GM18526 (cell line): ENCODE data around the gene DNAJB13.

Experiments
- POLR2A ChIP-seq: IDR thresholded peaks from 3 replicates; pipeline ENCODE4 v1.6.1; 2011; ENCODE audit not compliant: insufficient read length; ENCODE audit errors: extremely low read depth

DNAJB13 gene, protein sequence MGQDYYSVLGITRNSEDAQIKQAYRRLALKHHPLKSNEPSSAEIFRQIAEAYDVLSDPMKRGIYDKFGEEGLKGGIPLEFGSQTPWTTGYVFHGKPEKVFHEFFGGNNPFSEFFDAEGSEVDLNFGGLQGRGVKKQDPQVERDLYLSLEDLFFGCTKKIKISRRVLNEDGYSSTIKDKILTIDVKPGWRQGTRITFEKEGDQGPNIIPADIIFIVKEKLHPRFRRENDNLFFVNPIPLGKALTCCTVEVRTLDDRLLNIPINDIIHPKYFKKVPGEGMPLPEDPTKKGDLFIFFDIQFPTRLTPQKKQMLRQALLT

GRCh38 chr11:73950869-73951710 is at the start of gene DNAJB13:
TSS of gene DNAJB13 (plus strand) at chr11:73951026. CDS start at chr11:73951070, 44 bp downstream.
- TF ChIP-seq POLR2A = no peak

DNA sequence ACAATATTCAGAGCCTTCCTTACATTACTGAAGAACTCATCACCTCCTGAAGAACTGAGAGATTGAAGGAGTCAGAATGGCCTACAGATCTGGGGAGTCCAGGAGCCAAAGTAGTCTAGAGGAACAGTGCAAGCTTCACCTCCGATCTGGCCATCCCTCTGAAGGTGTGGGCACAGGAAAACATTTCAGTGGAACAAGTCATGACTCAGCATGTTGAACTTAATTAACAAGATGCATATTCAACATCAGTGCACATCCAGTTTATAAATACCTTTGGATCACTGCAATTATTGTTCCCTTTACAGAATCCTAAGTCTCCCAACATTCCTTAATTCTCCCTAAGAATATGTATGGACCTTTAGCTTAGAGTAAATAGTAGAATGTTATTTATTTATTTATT is 48.5 kb upstream of the DNAJB13 start:
- TF ChIP-seq POLR2A = no peak

DNA sequence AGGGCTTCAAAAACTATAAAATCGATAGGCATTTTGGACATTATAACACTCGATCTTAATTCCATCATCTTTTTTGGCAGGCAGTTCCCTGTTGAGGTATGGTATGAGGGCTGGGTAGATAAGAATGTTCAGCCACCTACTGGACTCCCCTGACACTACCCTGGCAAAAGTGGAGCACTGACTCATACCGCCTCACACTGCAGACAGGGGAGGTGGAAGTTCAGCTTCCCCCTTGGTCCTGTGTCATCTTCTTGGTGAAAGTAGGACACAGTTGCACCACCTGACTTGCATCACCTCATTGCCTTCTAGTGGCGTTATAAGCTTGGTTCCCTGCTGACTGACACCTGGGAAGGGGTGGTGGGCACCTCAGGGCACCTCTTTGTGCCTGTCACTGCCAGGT is 43.6 kb upstream of the DNAJB13 start:
- no peak for TF ChIP-seq POLR2A

DNA sequence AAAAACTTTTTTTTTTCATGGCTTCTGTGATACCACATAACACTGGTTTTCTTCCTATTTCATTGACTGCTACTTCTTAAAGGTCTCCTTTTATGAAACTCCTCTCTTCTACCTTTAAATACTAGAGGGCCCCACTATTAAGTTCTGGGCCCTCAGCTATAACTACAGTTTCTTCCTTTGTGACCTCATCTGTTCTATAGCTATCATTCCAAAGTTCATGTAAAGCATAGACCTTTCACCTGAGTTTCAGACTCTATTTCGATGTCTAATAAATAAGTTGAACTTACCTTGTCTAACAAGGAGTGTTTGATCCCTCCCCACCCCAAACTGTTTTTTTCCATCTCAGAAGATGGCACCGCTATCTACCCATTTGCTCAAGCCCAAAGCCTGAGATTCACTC is 38.8 kb upstream of the DNAJB13 start:
- no peak for TF ChIP-seq POLR2A

DNA sequence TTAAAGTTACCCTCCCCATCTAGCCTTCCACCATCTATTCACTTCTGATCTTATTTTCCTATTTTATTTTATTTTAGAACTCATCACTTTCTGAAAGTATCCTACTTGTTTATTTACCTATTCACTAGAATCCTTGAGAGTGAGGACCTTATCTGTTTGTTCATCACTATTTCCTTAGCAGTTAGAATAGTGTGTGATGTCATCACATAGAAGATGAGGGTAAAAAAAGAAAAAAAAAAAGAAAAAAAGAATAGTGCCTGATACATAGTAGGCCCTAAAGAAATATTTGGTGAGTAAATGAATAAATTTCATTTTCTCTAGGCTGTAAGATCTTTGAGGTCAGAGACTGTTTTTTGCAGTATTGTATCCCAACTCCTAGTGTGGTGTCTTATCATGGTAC is 37.4 kb upstream of the DNAJB13 start:
- no peak for TF ChIP-seq POLR2A

- TF ChIP-seq POLR2A = no peak
Observed at GRCh38 chr11:73914284-73914683, 36.5 kb upstream of the DNAJB13 start.

DNA sequence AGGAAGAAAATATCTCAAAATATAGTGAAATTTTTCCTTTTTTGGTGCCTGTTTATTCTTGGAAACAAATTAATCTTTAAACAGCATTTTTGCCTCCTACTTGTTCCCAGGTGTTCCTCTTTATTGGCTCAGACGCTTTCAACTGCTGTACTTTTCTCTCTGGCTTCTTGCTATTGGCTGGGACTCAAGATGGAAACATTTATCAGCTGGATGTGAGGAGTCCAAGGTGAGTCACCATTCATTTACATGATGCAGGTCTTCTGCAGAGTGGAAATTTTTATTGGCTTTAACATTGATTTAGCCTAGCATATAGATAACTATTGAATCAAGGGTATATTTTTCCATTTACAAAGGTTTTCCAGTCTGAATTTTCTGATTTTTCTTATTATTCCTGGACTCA is 34.4 kb upstream of the DNAJB13 start:
- TF ChIP-seq POLR2A = no peak

DNA sequence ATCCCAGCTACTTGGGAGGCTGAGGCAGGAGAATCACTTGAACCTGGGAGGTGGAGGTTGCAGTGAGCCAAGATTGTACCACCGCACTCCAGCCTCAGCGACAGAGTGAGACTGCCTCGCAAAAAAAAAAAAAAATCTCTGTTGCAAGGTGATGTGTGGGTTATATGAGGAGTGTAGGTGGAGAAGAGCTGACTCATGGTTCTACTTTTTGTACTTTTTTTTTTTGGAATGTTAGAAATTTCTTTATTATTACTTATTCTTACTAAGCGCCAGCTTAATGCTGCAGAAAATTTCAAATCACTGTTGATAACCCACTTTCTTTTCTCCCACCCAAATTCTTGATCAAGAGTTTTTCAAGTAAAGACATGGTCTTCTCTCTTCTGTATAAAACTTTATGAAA is 29.6 kb upstream of the DNAJB13 start:
- no peak for TF ChIP-seq POLR2A

- TF ChIP-seq POLR2A = no peak
Observed at GRCh38 chr11:73929388-73929787, 21.4 kb upstream of the DNAJB13 start.

DNA sequence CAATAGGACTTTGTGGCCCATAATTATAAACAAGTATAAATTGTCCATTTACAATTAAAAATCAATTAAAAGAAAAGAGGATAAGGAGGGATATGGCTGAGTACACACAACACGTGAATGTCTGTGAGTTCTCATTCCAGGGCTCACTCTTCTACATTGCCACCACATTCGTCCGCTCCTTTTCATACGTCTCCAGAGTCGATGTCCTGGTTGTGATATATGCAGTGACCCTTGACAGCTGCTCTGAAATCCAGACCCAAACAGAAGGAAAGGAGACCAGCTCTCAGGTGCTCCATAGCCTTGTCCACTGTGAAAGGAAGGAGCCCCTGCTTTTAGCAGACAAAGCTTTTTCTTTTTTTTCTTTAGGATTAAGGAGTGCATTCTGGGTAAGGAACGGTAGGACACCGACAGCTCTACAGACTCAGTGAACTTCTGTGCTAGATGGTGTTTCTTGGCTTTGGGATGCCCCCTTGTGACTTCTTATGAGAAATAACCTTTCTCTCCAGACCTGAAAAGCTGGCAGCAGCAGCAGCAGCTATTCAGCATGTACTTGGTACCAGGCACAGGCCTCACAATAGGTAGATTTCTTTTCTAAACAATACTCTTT is 19.7 kb upstream of the DNAJB13 start:
- no peak for TF ChIP-seq POLR2A

DNA sequence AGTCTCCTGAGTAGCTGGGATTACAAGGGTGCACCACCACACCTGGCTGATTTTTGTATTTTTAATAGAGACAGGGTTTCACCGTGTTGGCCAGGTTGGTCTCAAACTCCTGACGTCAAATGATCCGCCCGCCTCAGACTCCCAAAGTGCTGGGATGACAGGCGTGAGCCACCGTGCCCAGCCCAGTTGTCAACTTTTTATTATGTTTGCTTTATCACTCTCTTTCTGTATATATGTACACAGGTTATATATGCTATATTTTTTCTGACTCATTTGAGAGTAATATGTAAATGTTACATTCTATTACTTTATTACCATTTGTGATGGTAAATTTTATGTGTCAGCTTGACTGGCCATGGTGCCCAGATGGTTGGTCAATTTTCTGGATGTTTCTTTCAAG is 18.9 kb upstream of the DNAJB13 start:
- TF ChIP-seq POLR2A = no peak

GRCh38 chr11:73932781-73933180 is 18.0 kb upstream of the DNAJB13 start:
- no peak for TF ChIP-seq POLR2A

DNA sequence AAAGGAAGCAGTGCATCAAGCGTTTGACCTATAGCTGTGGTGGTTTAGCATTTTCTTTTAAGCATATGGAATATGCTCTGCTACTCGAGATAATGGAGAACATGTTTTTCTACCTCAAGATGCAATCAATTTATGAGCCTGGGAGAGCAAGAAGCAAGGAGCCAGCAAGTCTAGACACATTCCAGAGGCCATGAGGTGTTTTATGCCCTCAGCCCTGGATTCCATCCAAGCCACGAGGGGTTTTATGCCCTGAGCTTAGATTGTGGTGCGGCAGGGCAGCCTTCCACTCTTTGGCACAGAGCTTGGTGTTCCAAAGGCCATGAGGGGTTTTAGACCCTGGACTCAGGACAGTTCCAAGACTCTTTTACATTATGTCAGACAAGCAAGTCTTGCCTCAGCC is 11.7 kb upstream of the DNAJB13 start:
- no peak for TF ChIP-seq POLR2A

DNA sequence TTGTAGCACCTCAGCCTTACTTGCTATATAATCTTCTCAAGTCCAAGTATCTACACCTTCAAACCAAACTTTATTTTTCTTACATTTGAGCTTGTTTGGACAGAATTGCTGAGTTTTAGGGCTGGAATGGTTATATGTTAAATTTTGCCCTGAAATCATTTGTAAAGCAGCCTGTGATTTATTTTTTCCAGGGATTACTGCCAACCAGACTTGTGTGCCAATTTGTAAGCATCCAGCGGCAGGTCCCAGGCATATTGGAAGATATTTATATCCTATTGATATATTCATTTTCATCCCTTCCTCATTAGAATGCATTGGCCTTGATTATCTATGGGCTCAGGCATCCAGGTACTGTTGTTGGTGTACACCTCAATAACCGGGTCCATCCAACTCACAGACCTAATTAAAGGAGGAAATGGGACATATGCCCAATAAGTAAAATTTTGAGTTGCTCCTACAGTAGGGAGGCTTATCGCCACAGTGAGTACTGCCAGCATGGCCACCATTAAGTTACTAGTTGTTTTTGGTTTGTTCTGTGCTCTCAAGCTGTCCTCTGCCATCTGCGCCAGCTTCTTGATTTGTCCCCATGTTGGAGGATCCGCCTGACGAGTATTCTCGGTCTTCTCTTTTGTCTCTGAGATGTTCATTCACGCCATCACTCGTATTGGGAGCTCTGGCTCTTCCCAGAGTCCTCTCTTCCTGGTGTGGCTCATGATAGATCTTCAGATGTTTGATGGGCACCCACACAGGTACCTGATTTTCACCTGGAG is 9.8 kb upstream of the DNAJB13 start:
- TF ChIP-seq POLR2A = no peak

- no peak for TF ChIP-seq POLR2A
Observed at GRCh38 chr11:73942010-73942409, 8.8 kb upstream of the DNAJB13 start.

DNA sequence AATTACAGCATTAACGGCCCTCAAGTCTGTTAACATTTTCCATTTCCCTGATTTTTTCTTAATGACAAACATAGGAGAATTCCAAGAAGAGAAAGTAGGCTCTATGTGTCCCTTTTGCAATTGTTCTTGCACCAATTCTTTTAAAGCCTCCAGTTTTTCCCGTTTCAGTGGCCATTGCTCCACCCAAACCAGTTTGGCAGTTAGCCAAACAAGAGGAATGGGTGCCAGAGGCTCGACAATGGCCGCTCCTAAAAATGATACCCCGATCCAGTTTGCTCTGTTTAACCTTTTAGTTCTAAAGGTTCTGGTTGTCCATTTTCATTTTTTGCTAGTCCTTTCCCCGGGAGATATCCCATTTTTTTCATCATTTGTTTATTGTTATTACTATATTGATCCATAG is 6.7 kb upstream of the DNAJB13 start:
- no peak for TF ChIP-seq POLR2A

- TF ChIP-seq POLR2A = no peak
Observed at GRCh38 chr11:73944901-73945300, 5.9 kb upstream of the DNAJB13 start.
